ENCODE results near the gene GFM2.
"Not testable (repeated sequence)": the region's sequence is repeated elsewhere in the genome, so short reads cannot be mapped to it uniquely, and the experiment has no call there.

The GFM2 gene

GRCh38 chr5:74765201-74765600, 1.7 kb downstream of the GFM2 start:
- no peak for DNase-seq (ENCODE audit: low read depth)
- TF ChIP-seq, protein P1, sequence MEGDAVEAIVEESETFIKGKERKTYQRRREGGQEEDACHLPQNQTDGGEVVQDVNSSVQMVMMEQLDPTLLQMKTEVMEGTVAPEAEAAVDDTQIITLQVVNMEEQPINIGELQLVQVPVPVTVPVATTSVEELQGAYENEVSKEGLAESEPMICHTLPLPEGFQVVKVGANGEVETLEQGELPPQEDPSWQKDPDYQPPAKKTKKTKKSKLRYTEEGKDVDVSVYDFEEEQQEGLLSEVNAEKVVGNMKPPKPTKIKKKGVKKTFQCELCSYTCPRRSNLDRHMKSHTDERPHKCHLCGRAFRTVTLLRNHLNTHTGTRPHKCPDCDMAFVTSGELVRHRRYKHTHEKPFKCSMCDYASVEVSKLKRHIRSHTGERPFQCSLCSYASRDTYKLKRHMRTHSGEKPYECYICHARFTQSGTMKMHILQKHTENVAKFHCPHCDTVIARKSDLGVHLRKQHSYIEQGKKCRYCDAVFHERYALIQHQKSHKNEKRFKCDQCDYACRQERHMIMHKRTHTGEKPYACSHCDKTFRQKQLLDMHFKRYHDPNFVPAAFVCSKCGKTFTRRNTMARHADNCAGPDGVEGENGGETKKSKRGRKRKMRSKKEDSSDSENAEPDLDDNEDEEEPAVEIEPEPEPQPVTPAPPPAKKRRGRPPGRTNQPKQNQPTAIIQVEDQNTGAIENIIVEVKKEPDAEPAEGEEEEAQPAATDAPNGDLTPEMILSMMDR (IDR thresholded peaks at IDR 0.05; ENCODE audit: low read depth, low read length, missing control alignments): no peak
- no peak overlapping the region for H3K4me3 ChIP-seq (ENCODE audit: low read depth, low read length)

GRCh38 chr5:74763504-74763903, 3.4 kb downstream of the GFM2 start:
- DNase-seq (ENCODE audit: low read depth): no peak
- no peak overlapping the region for H3K4me3 ChIP-seq (ENCODE audit: low read depth, low read length)
- TF ChIP-seq, protein P1 (IDR thresholded peaks at IDR 0.05; ENCODE audit: low read depth, low read length, missing control alignments): no peak

- DNase-seq (ENCODE audit: low read depth): no peak
- no peak overlapping the region for H3K4me3 ChIP-seq (ENCODE audit: low read depth, low read length)
- TF ChIP-seq, protein P1 (IDR thresholded peaks at IDR 0.05; ENCODE audit: low read depth, low read length, missing control alignments): no peak
These were observed 4.3 kb downstream of the GFM2 start for GRCh38 chr5:74762599-74762998.

DNA sequence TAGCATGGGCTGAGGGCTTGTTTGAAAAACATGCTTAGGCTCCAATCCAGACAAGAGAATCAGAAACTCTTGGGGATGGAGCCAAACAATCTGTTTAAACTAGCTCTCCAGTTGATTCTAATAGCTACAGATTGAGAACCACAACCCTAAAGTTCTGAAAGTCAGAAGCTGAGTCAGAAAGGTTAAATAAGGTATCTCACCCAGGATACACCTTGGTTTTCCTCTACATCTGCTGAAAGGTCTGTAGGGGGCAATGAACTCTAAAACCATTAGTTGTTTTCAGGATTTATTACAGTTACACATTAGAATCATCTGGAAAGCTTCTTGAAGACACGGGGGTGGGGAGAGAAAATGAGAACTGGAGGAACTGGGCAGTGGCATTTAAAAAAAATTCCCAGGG, 5.7 kb downstream of the GFM2 start:
- H3K4me3 ChIP-seq (ENCODE audit: low read depth, low read length): no peak overlapping the region
- no peak for DNase-seq (ENCODE audit: low read depth)
- TF ChIP-seq, protein P1 (IDR thresholded peaks at IDR 0.05; ENCODE audit: low read depth, low read length, missing control alignments): no peak

GRCh38 chr5:74748742-74749141, 18.2 kb downstream of the GFM2 start:
- DNase-seq (ENCODE audit: low read depth); H3K4me3 ChIP-seq (ENCODE audit: low read depth, low read length): not testable (repeated sequence)

- no peak overlapping the region for H3K4me3 ChIP-seq (ENCODE audit: low read depth, low read length)
- DNase-seq (ENCODE audit: low read depth): no peak
- TF ChIP-seq, protein P1 (IDR thresholded peaks at IDR 0.05; ENCODE audit: low read depth, low read length, missing control alignments): no peak
These were observed 28.5 kb downstream of the GFM2 start for GRCh38 chr5:74738406-74738805.

DNA sequence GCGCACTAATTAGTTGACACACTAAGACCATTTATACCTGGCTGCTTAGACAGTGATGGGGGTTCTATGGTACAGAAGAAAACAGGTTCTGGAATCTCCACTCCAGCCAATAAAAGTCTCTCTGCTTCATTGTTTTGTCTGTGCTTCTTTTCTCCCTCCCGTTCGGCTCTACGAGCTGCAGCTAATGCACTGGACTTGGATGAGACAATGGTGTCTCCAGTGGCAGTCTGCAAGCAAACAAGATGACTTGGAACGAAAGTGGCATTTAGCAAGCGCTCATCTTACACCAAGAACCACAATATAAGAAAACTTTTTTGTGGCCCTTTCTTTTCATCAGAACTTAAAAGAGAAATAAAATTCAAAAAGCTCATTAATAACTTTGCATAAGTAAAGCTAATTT, 30.2 kb downstream of the GFM2 start:
- TF ChIP-seq, protein P1 (IDR thresholded peaks at IDR 0.05; ENCODE audit: low read depth, low read length, missing control alignments): no peak
- DNase-seq (ENCODE audit: low read depth): no peak
- H3K4me3 ChIP-seq (ENCODE audit: low read depth, low read length): no peak overlapping the region

DNA sequence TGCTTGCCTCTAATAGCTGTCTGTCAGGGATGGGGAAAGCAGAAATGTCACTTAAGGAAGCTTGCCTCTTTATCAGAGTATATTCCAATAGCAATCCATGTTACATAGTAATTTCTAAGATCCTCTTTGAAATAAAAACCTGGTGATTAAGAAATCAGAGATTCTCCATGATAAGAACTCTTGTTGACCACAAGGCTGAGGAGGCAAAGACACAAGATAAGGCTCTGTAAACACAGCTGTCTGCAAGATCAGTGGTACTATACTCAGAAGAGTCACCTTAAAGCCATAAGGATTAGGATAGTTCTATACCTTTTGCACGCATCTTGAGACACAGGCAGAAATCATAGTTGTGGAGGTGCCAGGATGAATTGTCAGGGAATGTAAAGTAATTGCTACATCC, 41.6 kb downstream of the GFM2 start:
- no peak for DNase-seq (ENCODE audit: low read depth)
- H3K4me3 ChIP-seq (ENCODE audit: low read depth, low read length): no peak overlapping the region
- TF ChIP-seq, protein P1 (IDR thresholded peaks at IDR 0.05; ENCODE audit: low read depth, low read length, missing control alignments): no peak
